HepG2 (cell line): ENCODE data around the gene BAIAP2L1. TPM values are rescaled to one million over a fixed set of nuclear protein-coding genes. Genes with fewer than 3 reads are reported as not detected.

Experiments
- DMAP1 ChIP-seq: IDR thresholded peaks from 2 replicates; pipeline ENCODE4 v1.6.1; 2016
- ETV5 ChIP-seq: IDR thresholded peaks from 2 replicates; pipeline ENCODE4 v1.6.1; 2018; ENCODE audit warnings: missing biosample characterization, missing genetic modification reagents, inconsistent platforms, borderline replicate concordance
- LCORL ChIP-seq, 2 experiments: fragments of 450-650 bp in 1 of 2; sonication (generic) in 1 of 2; formaldehyde crosslinking in 1 of 2; IDR thresholded peaks; 2 replicates each; pipeline versions ENCODE4 v1.5.0 to v1.6.1; 2017 to 2020; ENCODE audit warnings: antibody characterized with exemption in 1 of 2, missing genetic modification reagents in 1 of 2
- MTA1 ChIP-seq: sonication (generic); formaldehyde crosslinking; IDR thresholded peaks from 2 replicates; pipeline ENCODE4 v1.4.0; 2020; ENCODE audit warnings: missing genetic modification reagents, mild to moderate bottlenecking, borderline replicate concordance
- NFKB2 ChIP-seq: sonication (generic); formaldehyde crosslinking; IDR thresholded peaks from 2 replicates; pipeline ENCODE4 v1.4.0; 2020; ENCODE audit warnings: missing genetic modification reagents, borderline replicate concordance
- PAWR ChIP-seq: sonication (generic); formaldehyde crosslinking; IDR thresholded peaks from 2 replicates; pipeline ENCODE4 v1.4.0; 2020; ENCODE audit warnings: missing genetic modification reagents, mild to moderate bottlenecking, borderline replicate concordance
- RXRA ChIP-seq: sonication (generic); formaldehyde crosslinking; IDR thresholded peaks from 2 replicates; pipeline ENCODE4 v1.5.1; 2020; ENCODE audit warnings: missing genetic modification reagents
- SAP130 ChIP-seq: IDR thresholded peaks from 2 replicates; pipeline ENCODE4 v1.6.1; 2016; ENCODE audit warnings: low read depth
- SCMH1 ChIP-seq: sonication (generic); formaldehyde crosslinking; IDR thresholded peaks from 2 replicates; pipeline ENCODE4 v1.9.0; 2021; ENCODE audit warnings: missing genetic modification reagents, mild to moderate bottlenecking, borderline replicate concordance
- TBX2 ChIP-seq: sonication (generic); formaldehyde crosslinking; IDR thresholded peaks from 2 replicates; pipeline ENCODE4 v1.5.0; 2020; ENCODE audit warnings: missing genetic modification reagents, mild to moderate bottlenecking, borderline replicate concordance
- ZNF124 ChIP-seq: sonication (generic); formaldehyde crosslinking; IDR thresholded peaks from 2 replicates; pipeline ENCODE4 v1.4.0; 2020; ENCODE audit warnings: missing genetic modification reagents
- ZNF563 ChIP-seq: sonication (generic); formaldehyde crosslinking; IDR thresholded peaks from 2 replicates; pipeline ENCODE4 v1.8.0; 2022; ENCODE audit warnings: mild to moderate bottlenecking, moderate library complexity, missing genetic modification reagents
- ZNF605 ChIP-seq: sonication (generic); formaldehyde crosslinking; IDR thresholded peaks from 2 replicates; pipeline ENCODE4 v1.8.0; 2022; ENCODE audit warnings: mild to moderate bottlenecking, missing genetic modification reagents
- polyA plus RNA-seq, 8 experiments: library from polyadenylated mRNA; depleted of rRNA in 3 of 8; stranded (reverse) in 7 of 8; unstranded in 1 of 8; fragments of >200 nt; fragmentation: Illumina TruSeq in 4 of 8; extraction: Trizol in 4 of 8; gene quantifications; 2 replicates each; pipeline versions ENCODE4 v1.2.1 to v1.2.3, GENCODE V29; 2011 to 2016; ENCODE audit warnings: low read depth in 4 of 8, missing spikeins in 1 of 8, mixed read lengths in 1 of 8; ENCODE audit not compliant: insufficient read depth in 1 of 8
- total RNA-seq, 5 experiments: library from RNA; depleted of rRNA; stranded (reverse); fragments of >200 nt; fragmentation: Illumina TruSeq; extraction: Trizol; gene quantifications; 2 replicates each; pipeline ENCODE4 v1.2.3, GENCODE V29; 2016; ENCODE audit warnings: low read depth in 1 of 5
- TF ChIP-seq, protein P1 (sequence below): sonication (generic); formaldehyde crosslinking; IDR thresholded peaks from 2 replicates; pipeline ENCODE4 v1.4.0; 2020; ENCODE audit warnings: missing genetic modification reagents
- TF ChIP-seq, protein P2 (sequence below): sonication (generic); formaldehyde crosslinking; IDR thresholded peaks from 2 replicates; pipeline ENCODE4 v1.5.0; 2020; ENCODE audit warnings: mild to moderate bottlenecking, missing genetic modification reagents
- TF ChIP-seq, protein P3 (sequence below): sonication (generic); formaldehyde crosslinking; IDR thresholded peaks from 2 replicates; pipeline ENCODE4 v1.8.1; 2023; ENCODE audit warnings: mild to moderate bottlenecking, missing genetic modification reagents
- TF ChIP-seq, protein P4 (sequence below): IDR thresholded peaks from 2 replicates; pipeline ENCODE4 v1.6.1; 2016; ENCODE audit warnings: missing compliant biosample characterization, missing genetic modification reagents, borderline replicate concordance
- TF ChIP-seq, protein P5 (sequence below): sonication (generic); formaldehyde crosslinking; IDR thresholded peaks from 2 replicates; pipeline ENCODE4 v1.4.0; 2020; ENCODE audit warnings: missing genetic modification reagents, borderline replicate concordance

The BAIAP2L1 gene
- total and polyA plus RNA-seq, 2 of the 13 experiments (the other 11 are each of a cell fraction or from before 2014, with no cell fraction given) = 13.0 to 21.5 TPM

DNA sequence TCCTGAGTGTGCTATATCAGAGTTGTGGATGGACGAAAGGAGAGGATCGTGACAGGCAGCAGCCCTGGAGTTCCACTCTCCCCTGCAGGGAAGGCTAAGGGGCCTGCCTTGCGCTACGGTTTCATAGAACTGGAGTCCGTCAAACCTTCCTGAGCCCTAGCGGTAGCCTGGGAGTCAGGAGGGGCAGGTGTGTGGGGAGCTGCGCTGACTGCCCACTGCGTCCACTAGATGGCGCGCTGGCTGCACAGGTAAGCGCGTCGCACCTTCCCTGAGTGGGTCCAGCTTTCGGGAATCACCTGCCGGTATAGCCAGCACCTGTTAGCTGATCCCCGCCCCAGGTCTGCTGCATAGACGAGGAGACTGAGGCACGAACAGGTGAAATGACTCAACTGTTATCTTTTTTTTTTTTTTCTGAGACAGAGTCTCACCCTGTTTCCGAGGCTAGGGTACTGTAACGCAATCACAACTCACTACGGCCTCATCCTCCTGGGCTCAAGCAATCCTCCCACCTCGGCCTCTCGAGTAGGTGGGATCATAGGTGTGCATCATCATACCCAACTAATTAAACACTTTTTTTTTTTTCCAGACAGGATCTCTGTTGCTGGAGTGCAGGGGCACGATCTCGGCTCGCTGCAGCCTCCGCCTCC, 20.2 kb upstream of the BAIAP2L1 start (continued):
- peak; percentile 46; the same call in 1 of the 2 replicates for TF ChIP-seq ZNF124
- TF ChIP-seq ZNF563 (CRISPR knock-in tag) = peak; percentile 92
- peak; percentile 60; the same call in 1 of the 2 replicates for TF ChIP-seq TBX2 (CRISPR knock-in tag)
- TF ChIP-seq, protein P1, sequence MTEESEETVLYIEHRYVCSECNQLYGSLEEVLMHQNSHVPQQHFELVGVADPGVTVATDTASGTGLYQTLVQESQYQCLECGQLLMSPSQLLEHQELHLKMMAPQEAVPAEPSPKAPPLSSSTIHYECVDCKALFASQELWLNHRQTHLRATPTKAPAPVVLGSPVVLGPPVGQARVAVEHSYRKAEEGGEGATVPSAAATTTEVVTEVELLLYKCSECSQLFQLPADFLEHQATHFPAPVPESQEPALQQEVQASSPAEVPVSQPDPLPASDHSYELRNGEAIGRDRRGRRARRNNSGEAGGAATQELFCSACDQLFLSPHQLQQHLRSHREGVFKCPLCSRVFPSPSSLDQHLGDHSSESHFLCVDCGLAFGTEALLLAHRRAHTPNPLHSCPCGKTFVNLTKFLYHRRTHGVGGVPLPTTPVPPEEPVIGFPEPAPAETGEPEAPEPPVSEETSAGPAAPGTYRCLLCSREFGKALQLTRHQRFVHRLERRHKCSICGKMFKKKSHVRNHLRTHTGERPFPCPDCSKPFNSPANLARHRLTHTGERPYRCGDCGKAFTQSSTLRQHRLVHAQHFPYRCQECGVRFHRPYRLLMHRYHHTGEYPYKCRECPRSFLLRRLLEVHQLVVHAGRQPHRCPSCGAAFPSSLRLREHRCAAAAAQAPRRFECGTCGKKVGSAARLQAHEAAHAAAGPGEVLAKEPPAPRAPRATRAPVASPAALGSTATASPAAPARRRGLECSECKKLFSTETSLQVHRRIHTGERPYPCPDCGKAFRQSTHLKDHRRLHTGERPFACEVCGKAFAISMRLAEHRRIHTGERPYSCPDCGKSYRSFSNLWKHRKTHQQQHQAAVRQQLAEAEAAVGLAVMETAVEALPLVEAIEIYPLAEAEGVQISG (CRISPR knock-in tag) = peak; percentile 66; the same call in 1 of the 2 replicates
- peak; percentile 55; the same call in 1 of the 2 replicates for TF ChIP-seq ZNF605 (CRISPR knock-in tag)
- no peak for TF ChIP-seq PAWR (CRISPR knock-in tag)
- peak; percentile 52; the same call in 1 of the 2 replicates for TF ChIP-seq DMAP1
- peak; percentile 66 for TF ChIP-seq RXRA (CRISPR knock-in tag)
- TF ChIP-seq, protein P2, sequence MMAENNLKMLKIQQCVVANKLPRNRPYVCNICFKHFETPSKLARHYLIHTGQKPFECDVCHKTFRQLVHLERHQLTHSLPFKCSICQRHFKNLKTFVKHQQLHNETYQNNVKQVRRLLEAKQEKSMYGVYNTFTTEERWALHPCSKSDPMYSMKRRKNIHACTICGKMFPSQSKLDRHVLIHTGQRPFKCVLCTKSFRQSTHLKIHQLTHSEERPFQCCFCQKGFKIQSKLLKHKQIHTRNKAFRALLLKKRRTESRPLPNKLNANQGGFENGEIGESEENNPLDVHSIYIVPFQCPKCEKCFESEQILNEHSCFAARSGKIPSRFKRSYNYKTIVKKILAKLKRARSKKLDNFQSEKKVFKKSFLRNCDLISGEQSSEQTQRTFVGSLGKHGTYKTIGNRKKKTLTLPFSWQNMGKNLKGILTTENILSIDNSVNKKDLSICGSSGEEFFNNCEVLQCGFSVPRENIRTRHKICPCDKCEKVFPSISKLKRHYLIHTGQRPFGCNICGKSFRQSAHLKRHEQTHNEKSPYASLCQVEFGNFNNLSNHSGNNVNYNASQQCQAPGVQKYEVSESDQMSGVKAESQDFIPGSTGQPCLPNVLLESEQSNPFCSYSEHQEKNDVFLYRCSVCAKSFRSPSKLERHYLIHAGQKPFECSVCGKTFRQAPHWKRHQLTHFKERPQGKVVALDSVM (CRISPR knock-in tag) = peak; percentile 33; the same call in 1 of the 2 replicates
- TF ChIP-seq, protein P3, sequence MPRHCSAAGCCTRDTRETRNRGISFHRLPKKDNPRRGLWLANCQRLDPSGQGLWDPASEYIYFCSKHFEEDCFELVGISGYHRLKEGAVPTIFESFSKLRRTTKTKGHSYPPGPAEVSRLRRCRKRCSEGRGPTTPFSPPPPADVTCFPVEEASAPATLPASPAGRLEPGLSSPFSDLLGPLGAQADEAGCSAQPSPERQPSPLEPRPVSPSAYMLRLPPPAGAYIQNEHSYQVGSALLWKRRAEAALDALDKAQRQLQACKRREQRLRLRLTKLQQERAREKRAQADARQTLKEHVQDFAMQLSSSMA (CRISPR knock-in tag) = no peak
- TF ChIP-seq, protein P4, sequence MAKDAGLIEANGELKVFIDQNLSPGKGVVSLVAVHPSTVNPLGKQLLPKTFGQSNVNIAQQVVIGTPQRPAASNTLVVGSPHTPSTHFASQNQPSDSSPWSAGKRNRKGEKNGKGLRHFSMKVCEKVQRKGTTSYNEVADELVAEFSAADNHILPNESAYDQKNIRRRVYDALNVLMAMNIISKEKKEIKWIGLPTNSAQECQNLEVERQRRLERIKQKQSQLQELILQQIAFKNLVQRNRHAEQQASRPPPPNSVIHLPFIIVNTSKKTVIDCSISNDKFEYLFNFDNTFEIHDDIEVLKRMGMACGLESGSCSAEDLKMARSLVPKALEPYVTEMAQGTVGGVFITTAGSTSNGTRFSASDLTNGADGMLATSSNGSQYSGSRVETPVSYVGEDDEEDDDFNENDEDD (CRISPR knock-in tag) = peak; percentile 76; the same call in 1 of the 2 replicates
- no peak for TF ChIP-seq SCMH1
- no peak for TF ChIP-seq LCORL (IDR thresholded peaks at IDR 0.05)
- TF ChIP-seq LCORL (CRISPR knock-in tag; IDR thresholded peaks at IDR 0.05) = peak; percentile 32; the same call in 1 of the 2 replicates
- peak; percentile 47 for TF ChIP-seq SAP130 (CRISPR knock-in tag)
- peak; percentile 68; the same call in 1 of the 2 replicates for TF ChIP-seq MTA1 (CRISPR knock-in tag)
- peak; percentile 39; the same call in 1 of the 2 replicates for TF ChIP-seq ETV5 (CRISPR knock-in tag)
- no peak; the same call in 1 of the 2 replicates for TF ChIP-seq NFKB2 (CRISPR knock-in tag)
- TF ChIP-seq, protein P5, sequence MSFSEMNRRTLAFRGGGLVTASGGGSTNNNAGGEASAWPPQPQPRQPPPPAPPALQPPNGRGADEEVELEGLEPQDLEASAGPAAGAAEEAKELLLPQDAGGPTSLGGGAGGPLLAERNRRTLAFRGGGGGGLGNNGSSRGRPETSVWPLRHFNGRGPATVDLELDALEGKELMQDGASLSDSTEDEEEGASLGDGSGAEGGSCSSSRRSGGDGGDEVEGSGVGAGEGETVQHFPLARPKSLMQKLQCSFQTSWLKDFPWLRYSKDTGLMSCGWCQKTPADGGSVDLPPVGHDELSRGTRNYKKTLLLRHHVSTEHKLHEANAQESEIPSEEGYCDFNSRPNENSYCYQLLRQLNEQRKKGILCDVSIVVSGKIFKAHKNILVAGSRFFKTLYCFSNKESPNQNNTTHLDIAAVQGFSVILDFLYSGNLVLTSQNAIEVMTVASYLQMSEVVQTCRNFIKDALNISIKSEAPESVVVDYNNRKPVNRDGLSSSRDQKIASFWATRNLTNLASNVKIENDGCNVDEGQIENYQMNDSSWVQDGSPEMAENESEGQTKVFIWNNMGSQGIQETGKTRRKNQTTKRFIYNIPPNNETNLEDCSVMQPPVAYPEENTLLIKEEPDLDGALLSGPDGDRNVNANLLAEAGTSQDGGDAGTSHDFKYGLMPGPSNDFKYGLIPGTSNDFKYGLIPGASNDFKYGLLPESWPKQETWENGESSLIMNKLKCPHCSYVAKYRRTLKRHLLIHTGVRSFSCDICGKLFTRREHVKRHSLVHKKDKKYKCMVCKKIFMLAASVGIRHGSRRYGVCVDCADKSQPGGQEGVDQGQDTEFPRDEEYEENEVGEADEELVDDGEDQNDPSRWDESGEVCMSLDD (CRISPR knock-in tag) = no peak
